Stimulated activated CD4-positive, alpha-beta T cell treated with anti-CD3 and anti-CD28 coated beads, Interleukin-2, amount 100 ng/mL, for 4 hours (primary cell): ENCODE measurements around the gene NEUROD2.
"Not testable (repeated sequence)": the region's sequence is repeated elsewhere in the genome, so short reads cannot be mapped to it uniquely, and the experiment has no call there.

ENCODE experiments used
- DNase-seq: peaks from one replicate; pipeline ENCODE4 v3.0.0-alpha.2; 2020; ENCODE audit warnings: low read depth

Gene NEUROD2

GRCh38 chr17:39601758-39602532, 5.8 kb downstream of the NEUROD2 start:
- DNase-seq: no peak

- DNase-seq: no peak
Measured at GRCh38 chr17:39600997-39601597, 6.6 kb downstream of the NEUROD2 start.

GRCh38 chr17:39600288-39600996, 7.3 kb downstream of the NEUROD2 start:
- DNase-seq: no peak

GRCh38 chr17:39599665-39600231, 8.0 kb downstream of the NEUROD2 start:
- DNase-seq: no peak

GRCh38 chr17:39599004-39599664, 8.6 kb downstream of the NEUROD2 start:
- DNase-seq: no peak

- no peak for DNase-seq
Measured at GRCh38 chr17:39598630-39599003, 9.1 kb downstream of the NEUROD2 start.

- DNase-seq: no peak
Measured at GRCh38 chr17:39598047-39598481, 9.7 kb downstream of the NEUROD2 start.

- DNase-seq: no peak
Measured at GRCh38 chr17:39597372-39598046, 10.2 kb downstream of the NEUROD2 start.

GRCh38 chr17:39596543-39597267, 11.0 kb downstream of the NEUROD2 start:
- no peak for DNase-seq

- DNase-seq: no peak
Measured at GRCh38 chr17:39595928-39596510, 11.7 kb downstream of the NEUROD2 start.

- DNase-seq: no peak
Measured at GRCh38 chr17:39595294-39595693, 12.4 kb downstream of the NEUROD2 start.

GRCh38 chr17:39593371-39593770, 14.3 kb downstream of the NEUROD2 start:
- DNase-seq: no peak

GRCh38 chr17:39591958-39592954, 15.5 kb downstream of the NEUROD2 start:
- DNase-seq: no peak

GRCh38 chr17:39590180-39590579, 17.5 kb downstream of the NEUROD2 start:
- not testable (repeated sequence) for DNase-seq

- DNase-seq: no peak
Measured at GRCh38 chr17:39582658-39583057, 25.1 kb downstream of the NEUROD2 start.

GRCh38 chr17:39581759-39582085, 26.0 kb downstream of the NEUROD2 start:
- no peak for DNase-seq

GRCh38 chr17:39581071-39581758, 26.5 kb downstream of the NEUROD2 start:
- no peak for DNase-seq

GRCh38 chr17:39580082-39580468, 27.6 kb downstream of the NEUROD2 start:
- no peak for DNase-seq
